ENCODE results near the gene PDGFB. TPM values are rescaled to one million over a fixed set of nuclear protein-coding genes. Genes with fewer than 3 reads are reported as not detected.

The PDGFB gene
- total and polyA plus RNA-seq, 11 donors, result 9.0 to 43.7 (median 21.3) TPM

GRCh38 chr22:39178206-39179111, 66.3 kb downstream of the PDGFB start:
- TF ChIP-seq CTCF (IDR thresholded peaks at IDR 0.05) (no peak), POLR2A (IDR thresholded peaks at IDR 0.05) (no peak)

DNA sequence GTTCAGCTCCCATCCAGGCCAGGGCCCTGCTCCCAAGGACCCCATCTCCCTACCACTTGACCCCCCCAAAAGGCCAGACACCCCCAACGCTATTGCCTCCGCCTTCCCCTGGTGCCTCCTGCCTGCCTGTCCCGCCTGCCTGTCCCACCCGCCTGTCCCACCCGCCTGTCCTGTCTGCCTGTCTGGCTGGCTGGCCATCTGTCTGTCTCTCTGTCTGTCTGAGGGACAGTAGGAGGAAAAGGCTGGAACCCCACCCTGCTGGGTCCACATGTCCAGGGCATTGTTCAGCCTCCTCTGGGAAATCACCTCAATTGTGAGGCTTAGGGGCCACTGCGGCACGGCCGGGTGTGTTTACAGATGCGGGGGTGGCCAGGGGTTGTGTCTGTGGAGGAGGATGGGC, 67.0 kb downstream of the PDGFB start:
- peak in 4 of 5 donors; percentile 59 to 83 (median 70) for DNase-seq
- 65 to 80% (median 69%) methylated on average over 9 of the region's 9 CpGs for WGBS, 4 donors
- no peaks in the 10 kb centered on the region for H3K27me3 ChIP-seq
- ATAC-seq, result peak in 3 of 4 donors; percentile 21 to 41 (median 25)
- H3K36me3 ChIP-seq, result no peaks in the 10 kb centered on the region
- intact Hi-C loops (cut with DNase I), result loop anchor here in 8 of 10 donors (5.0 to 10.0 kb wide), 3 partner anchors 55 to 347 kb away; partner anchors contain the start of gene ATF4 (in 4 of the 8)
- H3K9me3 ChIP-seq, result peaks cover 0 to 9% (median 0%) of the 10 kb centered on the region in 12 donors
- no peak overlapping the region for H3K4me3 ChIP-seq
- H3K27ac ChIP-seq, result peak overlapping the region; percentile 35 to 93 (median 79)
- peaks cover 29 to 66% (median 57%) of the 10 kb centered on the region in 12 donors for H3K4me1 ChIP-seq
- TF ChIP-seq POLR2A (IDR thresholded peaks at IDR 0.05) (no peak), CTCF (IDR thresholded peaks at IDR 0.05) (no peak)

More at GRCh38 chr22:39178206-39179111, 66.3 kb downstream of the PDGFB start:
- ATAC-seq, result peak in 1 of 4 donors; percentile 16
- Histone ChIP-seq H3K9me3 (peaks cover 0 to 9% (median 0%) of the 10 kb centered on the region in 12 donors), H3K36me3 (no peaks in the 10 kb centered on the region), H3K27ac (peak overlapping the region; percentile 35 to 93 (median 79)), H3K27me3 (no peaks in the 10 kb centered on the region), H3K4me3 (no peak overlapping the region), H3K4me1 (peaks cover 24 to 59% (median 50%) of the 10 kb centered on the region in 12 donors)
- intact Hi-C loops (cut with DNase I), result loop anchor here in 8 of 10 donors (5.0 to 10.0 kb wide), 3 partner anchors 54 to 346 kb away; partner anchors contain the start of gene ATF4 (in 4 of the 8)
- no peak for DNase-seq
- WGBS, 4 donors, result 83 to 86% (median 85%) methylated on average over 19 of the region's 19 CpGs

DNA sequence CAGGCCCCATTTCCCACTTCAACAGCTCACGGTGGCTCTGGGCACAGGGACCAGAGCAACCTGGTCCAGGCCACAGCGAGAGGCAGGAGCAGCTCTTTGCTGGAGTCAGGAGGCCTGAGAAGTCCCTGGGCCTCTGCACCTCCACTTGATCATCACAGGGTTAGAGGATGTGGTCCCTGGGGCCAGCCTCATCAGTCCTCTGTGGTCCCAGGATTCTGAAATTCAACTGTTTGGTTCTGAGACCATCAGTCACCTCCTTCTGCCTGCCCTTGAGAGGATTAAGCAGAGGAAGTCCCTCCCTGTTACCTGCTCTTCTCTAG, 67.4 kb downstream of the PDGFB start:
- H3K27me3 ChIP-seq, result no peaks in the 10 kb centered on the region
- intact Hi-C loops (cut with DNase I), result loop anchor here in 8 of 10 donors (5.0 to 10.0 kb wide), 3 partner anchors 55 to 347 kb away; partner anchors contain the start of gene ATF4 (in 4 of the 8)
- no peak for TF ChIP-seq POLR2A (IDR thresholded peaks at IDR 0.05)
- peak overlapping the region; percentile 35 to 93 (median 79) for H3K27ac ChIP-seq
- ATAC-seq, result no peak
- no peak for DNase-seq
- WGBS, 4 donors, result 17 to 72% (median 53%) methylated on average over 1 to 2 of the region's 2 CpGs; no CpG with 5 or more reads in 1 of the 4 donors
- no peak overlapping the region for H3K4me3 ChIP-seq
- peaks cover 29 to 70% (median 60%) of the 10 kb centered on the region in 12 donors for H3K4me1 ChIP-seq
- peaks cover 0 to 9% (median 0%) of the 10 kb centered on the region in 12 donors for H3K9me3 ChIP-seq
- H3K36me3 ChIP-seq, result no peaks in the 10 kb centered on the region

GRCh38 chr22:39176714-39177455, 67.9 kb downstream of the PDGFB start:
- 78 to 87% (median 83%) methylated on average over 12 to 14 of the region's 14 CpGs for WGBS, 4 donors
- no peak for DNase-seq
- no peak overlapping the region for H3K4me3 ChIP-seq

More at GRCh38 chr22:39176714-39177455, 67.9 kb downstream of the PDGFB start:
- ATAC-seq, result no peak
- intact Hi-C loops (cut with DNase I), result loop anchor here in 8 of 10 donors (5.0 to 10.0 kb wide), 3 partner anchors 55 to 348 kb away; partner anchors contain the start of gene ATF4 (in 4 of the 8)
- TF ChIP-seq POLR2A (IDR thresholded peaks at IDR 0.05) (no peak), CTCF (IDR thresholded peaks at IDR 0.05) (no peak)
- Histone ChIP-seq H3K4me1 (peaks cover 29 to 75% (median 61%) of the 10 kb centered on the region in 12 donors), H3K27ac (peak overlapping the region; percentile 35 to 93 (median 79)), H3K36me3 (no peaks in the 10 kb centered on the region), H3K27me3 (no peaks in the 10 kb centered on the region), H3K9me3 (peaks cover 0 to 4% (median 0%) of the 10 kb centered on the region in 12 donors)
